NCI-H1105 (cell line): Measurements from ENCODE around the gene KXD1.
A peak's percentile ranks its signal among the peaks of the same experiment; 100 is the strongest.
"Not testable (repeated sequence)": the region's sequence is repeated elsewhere in the genome, so short reads cannot be mapped to it uniquely, and the experiment has no call there.

Source experiments
- DNase-seq: peaks from one replicate; lab custom pipeline; 2025; lab: John Stamatoyannopoulos, UW

The KXD1 gene

GRCh38 chr19:18536475-18536874 is 21.2 kb upstream of the KXD1 start:
- no peak for DNase-seq

- no peak for DNase-seq
Observed at GRCh38 chr19:18537431-18537830, 20.2 kb upstream of the KXD1 start.

- no peak for DNase-seq
Observed at GRCh38 chr19:18538115-18538514, 19.6 kb upstream of the KXD1 start.

GRCh38 chr19:18539372-18539771 is 18.3 kb upstream of the KXD1 start:
- no peak for DNase-seq

GRCh38 chr19:18540200-18540599 is 17.5 kb upstream of the KXD1 start:
- DNase-seq: not testable (repeated sequence)

GRCh38 chr19:18541258-18541991 is 16.2 kb upstream of the KXD1 start:
- no peak for DNase-seq

GRCh38 chr19:18541992-18542940 is 15.4 kb upstream of the KXD1 start:
- DNase-seq: peak; percentile 32

- DNase-seq: peak; percentile 89
Observed at GRCh38 chr19:18542941-18543813, 14.5 kb upstream of the KXD1 start, which contains the start of gene FKBP8. FKBP8 (minus strand) TSS chr19:18543573; CDS start chr19:18541970, 1,603 bp downstream.

GRCh38 chr19:18543814-18544475 is 13.7 kb upstream of the KXD1 start:
- DNase-seq: no peak

- no peak for DNase-seq
Observed at GRCh38 chr19:18551631-18552030, 6.0 kb upstream of the KXD1 start.

GRCh38 chr19:18558202-18558555 is 509 bp downstream of the KXD1 start:
- no peak for DNase-seq

- no peak for DNase-seq
Observed at GRCh38 chr19:18558604-18559003, 934 bp downstream of the KXD1 start.

- DNase-seq: no peak
Observed at GRCh38 chr19:18559685-18560084, 2.0 kb downstream of the KXD1 start.

- DNase-seq: no peak
Observed at GRCh38 chr19:18562086-18562485, 4.4 kb downstream of the KXD1 start.

GRCh38 chr19:18566953-18567352 is 9.3 kb downstream of the KXD1 start:
- no peak for DNase-seq

- DNase-seq: no peak
Observed at GRCh38 chr19:18568367-18568766, 10.7 kb downstream of the KXD1 start.

- peak; percentile 97 for DNase-seq
Observed at GRCh38 chr19:18571564-18572344, 14.1 kb downstream of the KXD1 start, which contains the start of gene UBA52. UBA52 (plus strand) TSS chr19:18571857; CDS start chr19:18573301, 1,444 bp downstream.

GRCh38 chr19:18574691-18575291 is 17.1 kb downstream of the KXD1 start:
- DNase-seq: no peak

- DNase-seq: no peak
Observed at GRCh38 chr19:18576383-18576782, 18.7 kb downstream of the KXD1 start.

GRCh38 chr19:18577365-18577914 is 19.8 kb downstream of the KXD1 start:
- no peak for DNase-seq
